DMS153 treated with DMSO at 0.1 percent for 48 hours (cell line): Measurements from ENCODE around the gene SHB.

ENCODE experiments used
- DNase-seq: peaks from one replicate; lab custom pipeline; 2025; ENCODE audit not compliant: unreplicated experiment; lab: John Stamatoyannopoulos, UW

Gene SHB

GRCh38 chr9:38026021-38026809, 42.8 kb downstream of the SHB start:
- DNase-seq: no peak

- no peak for DNase-seq
These were observed 43.9 kb downstream of the SHB start for GRCh38 chr9:38025166-38025565.

DNA sequence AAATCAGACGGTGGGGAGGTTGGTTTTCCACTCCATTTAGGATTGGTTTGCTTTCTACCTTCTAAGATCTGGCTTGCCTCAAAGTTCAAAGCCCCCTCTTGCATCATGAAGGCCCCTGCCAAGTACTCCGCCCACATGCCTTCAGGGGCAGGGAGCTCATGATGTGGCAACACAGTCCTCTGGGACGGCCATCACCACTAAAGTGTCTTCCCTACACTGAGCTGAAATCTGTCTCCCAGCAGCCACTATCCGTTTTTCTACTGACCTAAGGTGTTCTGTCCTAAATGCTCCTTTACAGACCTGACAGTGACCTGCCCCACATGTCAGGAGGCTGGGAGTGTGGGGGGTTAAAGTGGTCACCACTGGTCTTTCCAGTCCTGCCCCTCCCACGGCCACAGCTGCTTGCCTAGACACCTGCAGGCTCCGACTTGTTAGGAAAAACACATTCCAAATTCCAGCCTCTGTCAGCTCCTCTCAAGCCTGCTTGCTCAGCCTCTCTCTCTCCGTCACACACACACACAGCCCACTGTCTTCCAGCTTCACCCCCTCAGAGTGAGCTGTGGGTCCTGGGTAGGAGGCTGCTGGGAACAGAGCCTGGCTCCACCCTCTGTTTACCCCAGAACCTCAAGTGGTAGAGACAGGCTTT, 44.9 kb downstream of the SHB start:
- DNase-seq: no peak

GRCh38 chr9:38023661-38024035, 45.4 kb downstream of the SHB start:
- DNase-seq: no peak

DNA sequence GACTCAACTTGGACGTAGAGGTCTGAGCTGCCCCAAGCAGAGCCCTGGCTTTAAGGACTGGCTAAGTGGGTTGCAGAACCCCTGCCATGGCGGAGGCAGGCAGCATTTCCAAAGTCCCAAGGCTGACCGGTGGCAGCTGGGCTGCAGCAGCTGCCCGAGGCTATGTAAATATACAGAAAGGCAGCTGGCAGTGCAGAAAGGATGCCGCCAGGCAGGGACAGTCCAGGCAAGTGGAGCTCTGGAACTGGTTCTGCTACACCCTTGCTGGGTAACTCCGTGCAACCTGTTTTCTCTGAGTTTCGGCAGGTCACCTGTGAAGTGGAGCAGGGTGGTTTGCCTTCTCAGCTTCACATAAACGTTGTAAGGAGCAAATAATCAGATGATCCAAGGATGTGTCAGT, 46.0 kb downstream of the SHB start:
- DNase-seq: peak; percentile 54

GRCh38 chr9:38022203-38022895, 46.7 kb downstream of the SHB start:
- DNase-seq: no peak

GRCh38 chr9:38020151-38021076, 48.6 kb downstream of the SHB start:
- DNase-seq: no peak

DNA sequence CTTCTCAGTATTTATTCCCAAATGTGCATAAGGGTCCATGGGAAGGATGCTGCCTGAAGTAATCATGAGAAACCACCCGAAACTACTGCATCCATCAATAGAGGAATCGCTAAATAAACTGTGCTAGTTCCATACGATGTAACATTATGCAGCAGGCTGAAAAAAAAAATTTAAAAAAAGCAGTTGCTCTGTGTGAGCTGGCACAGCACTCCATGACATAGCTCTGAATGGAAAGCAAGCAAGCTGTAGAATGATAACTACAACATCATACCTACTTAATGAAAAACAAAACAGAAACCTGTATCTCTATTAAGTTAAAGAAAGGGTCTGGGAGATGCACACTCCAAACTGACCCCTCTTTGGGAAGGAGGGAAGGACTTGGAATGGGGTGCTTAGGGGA, 49.3 kb downstream of the SHB start:
- DNase-seq: no peak

GRCh38 chr9:38018958-38019602, 49.9 kb downstream of the SHB start:
- peak; percentile 39 for DNase-seq

DNA sequence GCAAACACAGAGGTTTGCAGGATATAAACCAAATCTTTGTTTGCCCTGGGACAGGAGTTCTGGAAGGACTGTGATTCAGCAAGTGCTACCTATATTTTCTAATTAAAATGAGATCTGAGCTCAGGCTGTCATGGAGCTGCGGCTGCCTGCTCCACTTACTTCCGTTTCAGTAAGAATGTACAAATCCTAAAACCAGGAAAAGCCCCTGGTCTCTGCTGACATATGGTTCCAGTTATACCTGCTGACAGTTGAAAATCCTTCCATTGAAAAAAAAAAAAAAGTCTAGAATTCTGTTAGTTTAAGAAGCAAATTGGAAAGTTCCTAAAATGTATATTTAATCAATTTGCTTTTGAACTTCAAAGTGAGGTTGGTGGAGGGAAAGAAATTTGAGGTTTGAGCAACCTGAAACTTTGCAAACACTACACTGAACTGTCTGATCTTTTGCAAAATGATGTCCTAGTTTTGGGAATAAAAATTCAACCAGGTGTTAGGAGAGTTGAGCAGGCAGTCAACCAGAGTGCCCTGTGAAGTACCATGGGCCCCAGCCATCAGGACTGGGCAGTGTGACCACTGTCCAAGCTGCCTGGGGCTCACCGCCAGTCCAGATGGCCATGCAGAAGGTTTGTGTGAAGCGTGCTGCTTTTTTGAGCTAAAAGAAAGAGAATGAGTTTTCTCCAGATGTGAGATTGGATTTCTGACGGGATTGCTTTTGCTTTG, 50.6 kb downstream of the SHB start:
- DNase-seq: no peak

GRCh38 chr9:38017885-38018186, 51.2 kb downstream of the SHB start:
- DNase-seq: no peak

DNA sequence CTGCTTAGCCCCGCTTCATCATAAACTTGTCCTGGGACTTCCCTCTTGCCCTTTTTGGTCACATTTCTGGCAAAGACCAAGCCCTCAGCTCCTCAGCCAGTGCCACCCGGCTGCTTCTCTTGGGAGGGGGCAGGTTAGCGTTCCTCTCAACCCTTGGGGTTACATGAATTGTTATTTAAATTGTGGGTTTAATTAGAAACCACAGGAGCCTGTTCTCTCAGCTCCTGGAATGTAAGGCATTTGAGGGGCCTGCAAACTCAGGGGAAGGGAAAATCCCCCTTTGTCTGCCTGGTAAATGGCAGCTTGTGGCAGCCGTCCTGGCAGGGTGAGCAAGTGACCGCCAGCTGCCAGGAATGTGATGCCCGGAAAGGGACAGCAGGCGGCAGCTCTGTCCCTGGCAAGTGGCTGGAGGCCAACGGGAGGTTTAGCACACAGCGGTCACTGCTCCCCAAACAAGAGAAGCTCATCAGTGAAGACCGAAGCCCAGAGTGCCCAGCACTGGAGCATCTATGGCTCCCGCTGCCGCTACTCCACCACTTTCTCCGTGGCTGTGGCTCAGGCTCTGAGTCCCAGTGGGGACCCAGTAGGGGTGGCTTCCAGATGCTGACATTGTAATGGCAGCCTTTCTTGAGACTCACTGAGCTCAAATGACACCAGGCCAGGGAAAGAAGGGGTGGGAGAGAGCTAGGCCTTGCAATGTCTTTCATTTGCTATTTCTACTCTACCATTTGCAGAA, 51.7 kb downstream of the SHB start:
- DNase-seq: no peak

DNA sequence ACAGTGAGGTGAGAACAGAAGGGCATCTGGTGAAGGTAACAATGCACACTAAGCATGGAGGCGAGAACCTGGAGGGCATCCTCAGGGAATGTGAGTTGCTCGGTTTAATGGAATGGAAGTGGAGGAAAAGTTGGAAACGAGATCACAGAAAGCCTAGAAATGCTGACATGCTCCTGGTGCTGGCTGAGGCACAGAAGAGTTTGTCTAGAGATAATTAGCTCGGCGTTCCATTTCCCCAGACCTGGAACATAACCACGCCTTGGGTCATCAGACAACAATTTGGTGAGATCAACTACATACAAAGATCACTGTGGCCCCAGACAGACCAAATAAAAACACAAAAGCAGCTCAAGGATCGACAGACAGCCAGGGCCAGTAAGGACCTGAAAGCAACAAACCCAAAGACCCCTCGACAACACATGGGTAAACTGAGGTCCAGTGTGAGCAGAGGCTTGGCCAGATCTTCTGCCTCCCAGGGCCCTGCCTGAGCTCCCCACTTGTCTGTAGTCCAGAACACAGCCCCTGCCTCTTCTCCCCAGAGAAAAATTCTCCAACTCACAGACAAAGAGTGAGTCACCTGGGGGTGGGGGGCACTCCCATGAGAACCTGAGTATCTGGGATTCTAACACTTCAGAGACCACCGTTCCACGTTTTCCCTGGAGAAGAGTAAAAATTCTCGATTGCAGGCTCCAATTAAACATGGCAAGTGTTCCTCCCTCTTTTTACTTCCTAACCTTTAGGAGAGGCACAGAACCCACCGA, 52.5 kb downstream of the SHB start:
- no peak for DNase-seq

- no peak for DNase-seq
These were observed 53.1 kb downstream of the SHB start for GRCh38 chr9:38015906-38016305.

DNA sequence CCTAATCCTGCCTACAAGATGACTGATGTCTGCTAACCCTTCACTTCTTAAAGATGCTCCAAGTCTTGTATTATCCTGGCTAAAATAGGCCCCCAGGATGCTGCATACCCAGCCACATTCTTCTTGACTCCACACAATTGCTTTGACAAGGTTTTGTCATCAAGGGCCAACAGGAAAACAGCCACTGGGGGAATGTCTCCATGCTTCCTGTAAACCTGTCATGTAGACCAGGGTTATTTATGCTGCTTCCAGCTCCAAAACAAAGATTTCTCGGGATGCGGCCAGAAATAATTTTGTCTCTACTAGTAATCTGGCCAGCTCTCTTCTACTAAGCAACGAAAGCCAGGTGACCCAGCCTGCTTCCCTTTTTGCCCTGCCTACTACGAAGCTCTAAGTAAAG, 53.8 kb downstream of the SHB start:
- no peak for DNase-seq

GRCh38 chr9:38012767-38013450, 56.1 kb downstream of the SHB start:
- no peak for DNase-seq

DNA sequence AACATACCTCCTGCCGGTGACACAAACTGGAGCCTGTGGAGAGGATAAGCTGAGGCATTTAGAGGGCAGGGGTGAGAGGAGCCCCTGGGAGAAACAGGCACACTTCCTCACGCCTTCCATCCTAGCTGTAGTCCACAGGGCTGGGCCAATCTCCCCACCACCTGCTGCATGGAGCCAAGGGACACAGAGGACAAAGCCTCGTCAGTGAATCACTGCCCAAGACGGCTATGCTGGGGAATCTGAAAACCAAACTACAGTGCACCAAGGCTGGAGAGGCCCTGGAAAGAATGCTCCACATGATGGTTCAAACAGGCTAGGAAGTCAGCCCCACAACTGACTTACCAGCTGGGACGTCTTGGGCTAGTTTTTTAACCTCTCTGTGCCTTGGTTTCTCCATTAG, 57.0 kb downstream of the SHB start:
- DNase-seq: no peak
